ENCODE results near the gene TMEM131L.

DNA sequence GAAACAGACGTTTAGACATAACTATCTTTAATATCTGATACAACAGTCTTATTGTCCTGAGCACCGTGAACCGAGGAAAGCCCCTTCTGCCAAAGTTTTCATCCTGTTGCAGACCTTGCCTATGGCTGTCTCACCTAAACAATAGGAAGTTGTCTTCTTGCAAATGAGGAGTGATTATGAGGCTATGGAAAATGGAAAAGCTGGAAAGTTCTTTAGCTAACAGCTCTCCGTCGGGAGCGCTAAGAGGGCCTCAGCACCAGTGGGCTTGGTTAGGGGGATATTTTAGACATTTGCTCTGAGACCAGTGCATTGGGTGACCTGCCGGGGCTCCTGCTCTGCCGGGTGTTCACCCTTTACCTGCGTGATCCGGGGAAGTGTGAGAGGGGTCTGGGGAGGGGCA lies 28.4 kb downstream of the TMEM131L start:
- TF ChIP-seq POLR2AphosphoS5 (IDR thresholded peaks at IDR 0.05; ENCODE audit: low read depth, low read length), result no peak
- no peak for TF ChIP-seq TAF1 (IDR thresholded peaks at IDR 0.05; ENCODE audit: low read depth, low read length)
- TF ChIP-seq POLR2A (IDR thresholded peaks at IDR 0.05; ENCODE audit: low read depth, low read length), result no peak
- TF ChIP-seq POU2F2 (IDR thresholded peaks at IDR 0.05; ENCODE audit: low read depth, low read length), result no peak
